ENCODE measurements around the gene ZNF408.

The ZNF408 gene

DNA sequence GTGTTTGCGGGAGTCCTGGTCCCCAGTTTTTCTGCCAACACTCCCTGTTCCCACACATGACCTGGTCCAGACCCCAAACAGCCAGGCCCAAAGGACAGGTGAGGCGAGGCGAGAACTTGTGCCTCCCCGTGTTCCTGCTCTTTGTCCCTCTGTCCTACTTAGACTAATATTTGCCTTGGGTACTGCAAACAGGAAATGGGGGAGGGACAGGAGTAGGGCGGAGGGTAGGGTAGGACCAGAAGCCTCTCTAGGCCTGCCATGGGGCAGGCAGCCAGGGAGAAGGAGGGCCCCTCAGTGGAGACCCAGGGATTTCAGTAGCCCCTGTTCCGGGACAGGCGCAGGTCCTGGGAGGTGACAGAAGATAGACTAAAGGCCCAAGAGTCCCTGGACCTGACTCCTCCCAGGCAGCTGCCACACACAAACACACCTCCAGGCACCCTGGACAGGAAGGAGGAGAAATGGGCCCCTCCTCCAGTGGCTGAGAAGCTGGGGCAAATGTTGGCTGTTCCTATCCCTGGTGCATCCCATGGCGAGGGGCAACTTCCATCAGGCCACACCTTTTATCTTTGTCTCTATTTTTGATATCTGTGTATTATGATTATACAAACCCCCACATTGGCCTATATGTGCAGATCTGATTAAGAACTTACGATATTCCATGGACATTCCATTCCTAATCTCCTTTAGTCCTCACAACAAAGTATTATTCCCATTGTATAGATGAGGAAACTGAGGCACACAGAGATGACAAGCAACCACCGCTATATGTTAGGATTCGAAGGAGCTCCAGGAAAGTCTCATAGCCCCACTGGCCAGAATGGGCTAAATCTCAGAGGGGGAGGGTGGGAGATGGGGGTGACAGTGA is 17.6 kb downstream of the ZNF408 start:
- Histone ChIP-seq H3K9me3 (ENCODE audit: control extremely low read depth in 1 of 5, control insufficient read depth in 4 of 5, insufficient read depth in 2 of 5, low read depth in 1 of 5, low read length in 4 of 5) (no peaks in the 10 kb centered on the region), H3K4me3 (ENCODE audit: control insufficient read depth in 1 of 7, extremely low read depth in 1 of 7, insufficient read depth in 4 of 7, low read depth in 2 of 7, low read length in 6 of 7) (no peak overlapping the region), H3K4me1 (ENCODE audit: control extremely low read depth in 1 of 4, control insufficient read depth in 4 of 4, insufficient read depth in 4 of 4, low read length in 3 of 4) (peaks cover 0 to 3% (median 0%) of the 10 kb centered on the region in 4 experiments), H3K27ac (ENCODE audit: insufficient read depth in 1 of 2, low read depth in 1 of 2, low read length in 2 of 2, poor library complexity in 1 of 2, severe bottlenecking in 2 of 2) (no peak overlapping the region), H3K27me3 (replicated peaks in 2 of 5; ENCODE audit: control insufficient read depth in 4 of 5, insufficient read depth in 5 of 5, low read length in 4 of 5) (no peaks in the 10 kb centered on the region), H3K36me3 (ENCODE audit: control insufficient read depth in 4 of 4, insufficient read depth in 4 of 4, low read length in 3 of 4) (no peaks in the 10 kb centered on the region)
- no peak for DNase-seq
- WGBS (ENCODE audit: insufficient coverage), result 95% methylated on average over 5 of the region's 11 CpGs
- ChIA-PET POLR2A (no interaction called here), CTCF (no interaction called here)

DNA sequence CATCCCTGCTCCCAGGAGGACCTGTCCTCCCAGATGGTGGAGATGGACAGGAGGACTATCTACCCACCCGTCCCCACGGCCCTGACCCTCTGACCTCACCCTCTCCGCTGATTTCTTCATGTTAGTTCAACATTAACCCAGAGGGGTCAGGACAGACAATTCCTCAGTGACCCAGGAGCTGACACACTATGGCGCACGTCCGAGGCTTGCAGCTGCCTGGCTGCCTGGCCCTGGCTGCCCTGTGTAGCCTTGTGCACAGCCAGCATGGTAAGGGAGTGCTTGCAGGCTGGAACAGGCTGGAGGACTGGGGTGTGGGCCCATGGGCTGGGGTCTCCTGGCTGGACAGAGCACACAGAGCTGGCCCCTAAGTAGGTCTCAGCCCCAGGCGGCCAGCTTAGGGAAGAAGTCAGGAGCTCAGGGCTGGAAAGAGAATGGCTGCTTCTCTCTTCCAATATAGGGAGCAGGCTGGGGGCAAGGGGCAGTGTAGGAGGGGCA is 18.3 kb downstream of the ZNF408 start, which contains the start of gene F2:
Gene F2 (plus strand): TSS at position 166 of the 495 bp plus-strand sequence. CDS start 23 bp downstream, at position 189.
- H3K4me1 ChIP-seq (ENCODE audit: control extremely low read depth in 1 of 4, control insufficient read depth in 4 of 4, insufficient read depth in 4 of 4, low read length in 3 of 4), result peaks cover 0 to 3% (median 0%) of the 10 kb centered on the region in 4 experiments
- no peak within 1 kb of the TSS for H3K4me3 ChIP-seq (ENCODE audit: control insufficient read depth in 1 of 7, extremely low read depth in 1 of 7, insufficient read depth in 4 of 7, low read depth in 2 of 7, low read length in 6 of 7)
- WGBS (ENCODE audit: insufficient coverage), result 100% methylated on average over 7 of the region's 7 CpGs
- no peaks in the 10 kb centered on the region for H3K36me3 ChIP-seq (ENCODE audit: control insufficient read depth in 4 of 4, insufficient read depth in 4 of 4, low read length in 3 of 4)
- ChIA-PET POLR2A (no interaction called here), CTCF (no interaction called here)
- no peaks in the 10 kb centered on the region for H3K9me3 ChIP-seq (ENCODE audit: control extremely low read depth in 1 of 5, control insufficient read depth in 4 of 5, insufficient read depth in 2 of 5, low read depth in 1 of 5, low read length in 4 of 5)
- H3K27me3 ChIP-seq (replicated peaks in 2 of 5; ENCODE audit: control insufficient read depth in 4 of 5, insufficient read depth in 5 of 5, low read length in 4 of 5), result no peaks in the 10 kb centered on the region
- no peak within 1 kb of the TSS for H3K27ac ChIP-seq (ENCODE audit: insufficient read depth in 1 of 2, low read depth in 1 of 2, low read length in 2 of 2, poor library complexity in 1 of 2, severe bottlenecking in 2 of 2)
- DNase-seq, result no peak

GRCh38 chr11:46719543-46720218 is 18.9 kb downstream of the ZNF408 start:
- CTCF ChIA-PET, result no interaction called here
- WGBS (ENCODE audit: insufficient coverage), result 94% methylated on average over 24 of the region's 25 CpGs
- H3K36me3 ChIP-seq (ENCODE audit: control insufficient read depth in 4 of 4, insufficient read depth in 4 of 4, low read length in 3 of 4), result no peaks in the 10 kb centered on the region
- no peak for DNase-seq
- POLR2A ChIA-PET, result no interaction called here
- no peaks in the 10 kb centered on the region for H3K9me3 ChIP-seq (ENCODE audit: control extremely low read depth in 1 of 5, control insufficient read depth in 4 of 5, insufficient read depth in 2 of 5, low read depth in 1 of 5, low read length in 4 of 5)
- H3K27ac ChIP-seq (ENCODE audit: insufficient read depth in 1 of 2, low read depth in 1 of 2, low read length in 2 of 2, poor library complexity in 1 of 2, severe bottlenecking in 2 of 2), result no peak overlapping the region
- H3K4me3 ChIP-seq (ENCODE audit: control insufficient read depth in 1 of 7, extremely low read depth in 1 of 7, insufficient read depth in 4 of 7, low read depth in 2 of 7, low read length in 6 of 7), result no peak overlapping the region
- peaks cover 0 to 3% (median 0%) of the 10 kb centered on the region in 4 experiments for H3K4me1 ChIP-seq (ENCODE audit: control extremely low read depth in 1 of 4, control insufficient read depth in 4 of 4, insufficient read depth in 4 of 4, low read length in 3 of 4)
- H3K27me3 ChIP-seq (replicated peaks in 2 of 5; ENCODE audit: control insufficient read depth in 4 of 5, insufficient read depth in 5 of 5, low read length in 4 of 5), result no peaks in the 10 kb centered on the region

DNA sequence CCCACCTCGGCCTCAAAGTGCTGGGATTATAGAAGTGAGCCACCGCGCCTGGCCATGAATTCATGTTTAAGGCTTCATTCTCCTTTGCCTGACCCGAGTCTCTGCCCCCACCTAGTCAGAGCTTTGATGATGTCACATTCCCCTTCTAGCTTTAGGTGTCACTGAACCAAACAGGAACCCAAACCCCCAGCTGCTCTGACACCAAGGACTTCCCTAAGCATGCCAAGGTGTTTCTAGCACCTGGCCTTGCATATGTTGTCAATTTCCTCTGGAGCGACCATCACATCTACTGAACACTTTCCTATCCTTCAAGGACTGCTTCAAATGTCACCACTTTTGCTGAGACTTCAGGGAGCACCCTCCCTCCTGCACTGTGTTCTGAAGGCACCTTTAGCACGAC is 20.5 kb downstream of the ZNF408 start:
- no peak overlapping the region for H3K4me3 ChIP-seq (ENCODE audit: control insufficient read depth in 1 of 7, extremely low read depth in 1 of 7, insufficient read depth in 4 of 7, low read depth in 2 of 7, low read length in 6 of 7)
- no peaks in the 10 kb centered on the region for H3K27me3 ChIP-seq (replicated peaks in 2 of 5; ENCODE audit: control insufficient read depth in 4 of 5, insufficient read depth in 5 of 5, low read length in 4 of 5)
- peaks cover 0 to 3% (median 0%) of the 10 kb centered on the region in 4 experiments for H3K4me1 ChIP-seq (ENCODE audit: control extremely low read depth in 1 of 4, control insufficient read depth in 4 of 4, insufficient read depth in 4 of 4, low read length in 3 of 4)
- no peaks in the 10 kb centered on the region for H3K36me3 ChIP-seq (ENCODE audit: control insufficient read depth in 4 of 4, insufficient read depth in 4 of 4, low read length in 3 of 4)
- no peaks in the 10 kb centered on the region for H3K9me3 ChIP-seq (ENCODE audit: control extremely low read depth in 1 of 5, control insufficient read depth in 4 of 5, insufficient read depth in 2 of 5, low read depth in 1 of 5, low read length in 4 of 5)
- WGBS (ENCODE audit: insufficient coverage), result 88% methylated on average over 6 of the region's 6 CpGs
- H3K27ac ChIP-seq (ENCODE audit: insufficient read depth in 1 of 2, low read depth in 1 of 2, low read length in 2 of 2, poor library complexity in 1 of 2, severe bottlenecking in 2 of 2), result no peak overlapping the region
- ChIA-PET CTCF (no interaction called here), POLR2A (no interaction called here)
- DNase-seq, result peak in 2 of 3 donors; percentile 10 to 23

GRCh38 chr11:46722566-46723358 is 21.9 kb downstream of the ZNF408 start:
- Histone ChIP-seq H3K27ac (ENCODE audit: insufficient read depth in 1 of 2, low read depth in 1 of 2, low read length in 2 of 2, poor library complexity in 1 of 2, severe bottlenecking in 2 of 2) (no peak overlapping the region), H3K9me3 (ENCODE audit: control extremely low read depth in 1 of 5, control insufficient read depth in 4 of 5, insufficient read depth in 2 of 5, low read depth in 1 of 5, low read length in 4 of 5) (no peaks in the 10 kb centered on the region), H3K4me1 (ENCODE audit: control extremely low read depth in 1 of 4, control insufficient read depth in 4 of 4, insufficient read depth in 4 of 4, low read length in 3 of 4) (peaks cover 0 to 3% (median 0%) of the 10 kb centered on the region in 4 experiments), H3K27me3 (replicated peaks in 2 of 5; ENCODE audit: control insufficient read depth in 4 of 5, insufficient read depth in 5 of 5, low read length in 4 of 5) (no peaks in the 10 kb centered on the region), H3K4me3 (ENCODE audit: control insufficient read depth in 1 of 7, extremely low read depth in 1 of 7, insufficient read depth in 4 of 7, low read depth in 2 of 7, low read length in 6 of 7) (no peak overlapping the region), H3K36me3 (ENCODE audit: control insufficient read depth in 4 of 4, insufficient read depth in 4 of 4, low read length in 3 of 4) (no peaks in the 10 kb centered on the region)
- ChIA-PET POLR2A (interaction anchor here (0.5 kb wide), 1 partner anchor 38 kb away, joined by 3 read pairs; no protein-coding TSS in a partner anchor), CTCF (interaction anchor here (0.6 kb wide), 1 partner anchor 13 kb away, joined by 3 read pairs; no protein-coding TSS in a partner anchor)
- no peak for DNase-seq
- WGBS (ENCODE audit: insufficient coverage), result 98% methylated on average over 11 of the region's 11 CpGs

- Histone ChIP-seq H3K4me3 (ENCODE audit: control insufficient read depth in 1 of 7, extremely low read depth in 1 of 7, insufficient read depth in 4 of 7, low read depth in 2 of 7, low read length in 6 of 7) (no peak overlapping the region), H3K4me1 (ENCODE audit: control extremely low read depth in 1 of 4, control insufficient read depth in 4 of 4, insufficient read depth in 4 of 4, low read length in 3 of 4) (no peaks in the 10 kb centered on the region), H3K27me3 (replicated peaks in 2 of 5; ENCODE audit: control insufficient read depth in 4 of 5, insufficient read depth in 5 of 5, low read length in 4 of 5) (no peaks in the 10 kb centered on the region), H3K27ac (ENCODE audit: insufficient read depth in 1 of 2, low read depth in 1 of 2, low read length in 2 of 2, poor library complexity in 1 of 2, severe bottlenecking in 2 of 2) (no peak overlapping the region), H3K9me3 (ENCODE audit: control extremely low read depth in 1 of 5, control insufficient read depth in 4 of 5, insufficient read depth in 2 of 5, low read depth in 1 of 5, low read length in 4 of 5) (no peaks in the 10 kb centered on the region), H3K36me3 (ENCODE audit: control insufficient read depth in 4 of 4, insufficient read depth in 4 of 4, low read length in 3 of 4) (no peaks in the 10 kb centered on the region)
- WGBS (ENCODE audit: insufficient coverage), result 89% methylated on average over 8 of the region's 8 CpGs
- DNase-seq, result no peak
- POLR2A ChIA-PET, result interaction anchor here (0.5 kb wide), 1 partner anchor 38 kb away, joined by 3 read pairs; no protein-coding TSS in a partner anchor
- CTCF ChIA-PET, result no interaction called here
Measured at GRCh38 chr11:46723359-46723680, 22.5 kb downstream of the ZNF408 start.

All from common myeloid progenitor, CD34-positive (primary cell).